Measurements from ENCODE around the gene TECRL. TPM values are rescaled to one million over a fixed set of nuclear protein-coding genes. Genes with fewer than 3 reads are reported as not detected.

The TECRL gene
- total RNA-seq, 1 experiment from 2014 or later, result not detected

- no peaks in the 10 kb centered on the region for H3K79me2 ChIP-seq (ENCODE audit: low read depth)
- no peak for TF ChIP-seq EZH2 (IDR thresholded peaks at IDR 0.05; ENCODE audit: low read depth)
- TF ChIP-seq, protein P1, sequence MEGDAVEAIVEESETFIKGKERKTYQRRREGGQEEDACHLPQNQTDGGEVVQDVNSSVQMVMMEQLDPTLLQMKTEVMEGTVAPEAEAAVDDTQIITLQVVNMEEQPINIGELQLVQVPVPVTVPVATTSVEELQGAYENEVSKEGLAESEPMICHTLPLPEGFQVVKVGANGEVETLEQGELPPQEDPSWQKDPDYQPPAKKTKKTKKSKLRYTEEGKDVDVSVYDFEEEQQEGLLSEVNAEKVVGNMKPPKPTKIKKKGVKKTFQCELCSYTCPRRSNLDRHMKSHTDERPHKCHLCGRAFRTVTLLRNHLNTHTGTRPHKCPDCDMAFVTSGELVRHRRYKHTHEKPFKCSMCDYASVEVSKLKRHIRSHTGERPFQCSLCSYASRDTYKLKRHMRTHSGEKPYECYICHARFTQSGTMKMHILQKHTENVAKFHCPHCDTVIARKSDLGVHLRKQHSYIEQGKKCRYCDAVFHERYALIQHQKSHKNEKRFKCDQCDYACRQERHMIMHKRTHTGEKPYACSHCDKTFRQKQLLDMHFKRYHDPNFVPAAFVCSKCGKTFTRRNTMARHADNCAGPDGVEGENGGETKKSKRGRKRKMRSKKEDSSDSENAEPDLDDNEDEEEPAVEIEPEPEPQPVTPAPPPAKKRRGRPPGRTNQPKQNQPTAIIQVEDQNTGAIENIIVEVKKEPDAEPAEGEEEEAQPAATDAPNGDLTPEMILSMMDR (conservative IDR thresholded peaks at IDR 0.05), result no peak
- no peak for DNase-seq
- no peaks in the 10 kb centered on the region for H3F3A ChIP-seq (ENCODE audit: insufficient read depth, low read depth)
- BruUV-seq (replicated peaks), result no TSS peak
- intact Hi-C loops (cut with micrococcal nuclease; ENCODE audit: unreplicated experiment), result no loop called here
- H3K9me2 ChIP-seq (ENCODE audit: insufficient read depth), result no peaks in the 10 kb centered on the region
- no peaks in the 10 kb centered on the region for H3K27me3 ChIP-seq (ENCODE audit: insufficient read depth, low read depth)
- H2AFZ ChIP-seq, result no peak overlapping the region
- CTCF ChIA-PET, result no interaction called here
- H3K4me2 ChIP-seq, result no peak overlapping the region
- POLR2A ChIA-PET (ENCODE audit: unreplicated experiment), result no interaction called here
- no peaks in the 10 kb centered on the region for H3K36me3 ChIP-seq (ENCODE audit: low read depth)
- no peaks in the 10 kb centered on the region for H3K4me1 ChIP-seq (replicated peaks; ENCODE audit: insufficient read depth)
- H3K9me3 ChIP-seq (ENCODE audit: insufficient read depth, low read depth), result no peaks in the 10 kb centered on the region
- H4K20me1 ChIP-seq (ENCODE audit: insufficient read depth), result no peaks in the 10 kb centered on the region
- no peak overlapping the region for H3K27ac ChIP-seq
- no peak overlapping the region for H3K4me3 ChIP-seq
Measured at GRCh38 chr4:64388252-64388651, 21.0 kb downstream of the TECRL start.

GRCh38 chr4:64385220-64385619, 24.0 kb downstream of the TECRL start:
- TF ChIP-seq, protein P1 (conservative IDR thresholded peaks at IDR 0.05), result no peak
- no peak for TF ChIP-seq EZH2 (IDR thresholded peaks at IDR 0.05; ENCODE audit: low read depth)
- DNase-seq, result no peak
- no peaks in the 10 kb centered on the region for H3F3A ChIP-seq (ENCODE audit: insufficient read depth, low read depth)
- no peaks in the 10 kb centered on the region for H3K27me3 ChIP-seq (ENCODE audit: insufficient read depth, low read depth)
- no peaks in the 10 kb centered on the region for H3K79me2 ChIP-seq (ENCODE audit: low read depth)
- ChIA-PET POLR2A (ENCODE audit: unreplicated experiment) (no interaction called here), CTCF (no interaction called here)
- H3K9me3 ChIP-seq (ENCODE audit: insufficient read depth, low read depth), result no peaks in the 10 kb centered on the region
- H3K4me1 ChIP-seq (replicated peaks; ENCODE audit: insufficient read depth), result no peaks in the 10 kb centered on the region
- H3K4me3 ChIP-seq, result no peak overlapping the region
- no peaks in the 10 kb centered on the region for H4K20me1 ChIP-seq (ENCODE audit: insufficient read depth)
- no peak overlapping the region for H3K27ac ChIP-seq
- no peak overlapping the region for H3K4me2 ChIP-seq
- no peaks in the 10 kb centered on the region for H3K36me3 ChIP-seq (ENCODE audit: low read depth)
- no TSS peak for BruUV-seq (replicated peaks)
- no peak overlapping the region for H2AFZ ChIP-seq
- intact Hi-C loops (cut with micrococcal nuclease; ENCODE audit: unreplicated experiment), result no loop called here
- no peaks in the 10 kb centered on the region for H3K9me2 ChIP-seq (ENCODE audit: insufficient read depth)

- Histone ChIP-seq H3K27ac (no peak overlapping the region), H3K4me1 (replicated peaks; ENCODE audit: insufficient read depth) (no peaks in the 10 kb centered on the region), H3K9me2 (ENCODE audit: insufficient read depth) (no peaks in the 10 kb centered on the region), H3K36me3 (ENCODE audit: low read depth) (no peaks in the 10 kb centered on the region), H4K20me1 (ENCODE audit: insufficient read depth) (no peaks in the 10 kb centered on the region), H3K27me3 (ENCODE audit: insufficient read depth, low read depth) (no peaks in the 10 kb centered on the region), H3K4me2 (no peak overlapping the region), H3K9me3 (ENCODE audit: insufficient read depth, low read depth) (no peaks in the 10 kb centered on the region), H2AFZ (no peak overlapping the region), H3K4me3 (no peak overlapping the region), H3K79me2 (ENCODE audit: low read depth) (no peaks in the 10 kb centered on the region), H3F3A (ENCODE audit: insufficient read depth, low read depth) (no peaks in the 10 kb centered on the region)
- no TSS peak for BruUV-seq (replicated peaks)
- ChIA-PET CTCF (no interaction called here), POLR2A (ENCODE audit: unreplicated experiment) (no interaction called here)
- TF ChIP-seq, protein P1 (conservative IDR thresholded peaks at IDR 0.05), result no peak
- TF ChIP-seq EZH2 (IDR thresholded peaks at IDR 0.05; ENCODE audit: low read depth), result no peak
- DNase-seq, result no peak
- intact Hi-C loops (cut with micrococcal nuclease; ENCODE audit: unreplicated experiment), result no loop called here
Measured at GRCh38 chr4:64384237-64385203, 24.7 kb downstream of the TECRL start.
